ENCODE results near the gene KIAA0513. TPM values are rescaled to one million over a fixed set of nuclear protein-coding genes. Genes with fewer than 3 reads are reported as not detected.

KIAA0513 gene
- total and polyA plus RNA-seq, 2 donors (not counting 3 experiments of a cell fraction or from before 2014, with no cell fraction given): 1.8 to 4.3 TPM

DNA sequence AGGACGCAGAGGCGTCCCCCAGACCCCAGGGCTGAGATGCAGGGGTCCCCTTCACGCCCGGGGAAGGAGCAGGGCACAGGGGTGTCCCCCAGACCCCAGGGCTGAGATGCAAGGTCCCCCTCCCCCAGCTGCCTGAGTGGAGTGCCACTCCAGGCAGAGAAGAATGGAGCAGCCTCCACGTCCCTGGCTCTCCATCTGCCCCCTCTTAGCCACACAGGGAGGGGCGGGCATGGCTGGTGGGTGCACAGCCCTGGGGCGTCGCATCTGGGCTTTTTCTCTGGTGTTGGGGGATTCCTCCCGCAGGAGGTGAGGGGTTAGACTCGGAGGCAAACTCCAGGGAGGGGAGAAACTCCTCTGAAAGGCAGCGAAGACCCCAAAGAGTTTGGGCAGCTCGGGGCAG is 67.2 kb downstream of the KIAA0513 start:
- intact Hi-C loops (cut with micrococcal nuclease): no loop called here
- no peak for DNase-seq (ENCODE audit: low read depth, low spot score)
- Histone ChIP-seq H3K9me1 (replicated peaks; ENCODE audit: control insufficient read depth, extremely low read depth, insufficient read depth, low read length) (no peaks in the 10 kb centered on the region), H3K4me3 (replicated peaks in 1 of 3; ENCODE audit: insufficient read depth in 1 of 3, low read depth in 1 of 3, low read length in 3 of 3) (no peak overlapping the region), H3K4me1 (ENCODE audit: control insufficient read depth, extremely low read depth, insufficient read depth, low read length) (no peaks in the 10 kb centered on the region), H3K9me3 (replicated peaks; ENCODE audit: control insufficient read depth, insufficient read depth, low read length) (no peaks in the 10 kb centered on the region), H3K36me3 (ENCODE audit: control insufficient read depth in 2 of 2, extremely low read depth in 1 of 2, insufficient read depth in 2 of 2, low read length in 2 of 2) (no peaks in the 10 kb centered on the region), H3K9ac (replicated peaks; ENCODE audit: extremely low read depth, insufficient read depth, low read length) (no peak overlapping the region), H2AFZ (ENCODE audit: low read depth, low read length) (no peak overlapping the region), H3K4me2 (ENCODE audit: insufficient read depth, low read length) (no peak overlapping the region), H4K20me1 (replicated peaks; ENCODE audit: control insufficient read depth, extremely low read depth, insufficient read depth, low read length) (no peaks in the 10 kb centered on the region), H3K27ac (ENCODE audit: insufficient read depth, low read depth, low read length) (no peak overlapping the region), H3K79me2 (ENCODE audit: control insufficient read depth, insufficient read depth, low read length) (no peaks in the 10 kb centered on the region), H3K27me3 (ENCODE audit: control insufficient read depth in 2 of 2, insufficient read depth in 2 of 2, low read length in 2 of 2) (peaks cover 0 to 5% of the 10 kb centered on the region in 2 experiments)
- BruUV-seq (replicated peaks): no TSS peak
- CTCF ChIA-PET: interaction anchor here (1.2 to 2.9 kb wide), 2 partner anchors 8 to 18 kb away, joined by 3 to 20 read pairs; partner anchors contain the start of gene CIBAR2
- POLR2A ChIA-PET: no interaction called here
- dilution Hi-C loops (cut with MboI; ENCODE audit: extremely low pct_ligation_motif_present, low sequenced_read_pairs): no loop called here
- TF ChIP-seq MYC (IDR thresholded peaks at IDR 0.05; ENCODE audit: low read depth, low read length) (no peak), POLR2A (IDR thresholded peaks at IDR 0.05; ENCODE audit: low read depth, low read length) (no peak), JUN (IDR thresholded peaks at IDR 0.05; ENCODE audit: borderline replicate concordance, insufficient read depth, insufficient read length, low read depth) (no peak), MAX (IDR thresholded peaks at IDR 0.05; ENCODE audit: insufficient read depth, insufficient read length) (no peak), FOS (IDR thresholded peaks at IDR 0.05; ENCODE audit: borderline replicate concordance, insufficient read depth, low read length) (no peak), EZH2 (IDR thresholded peaks at IDR 0.05; ENCODE audit: borderline replicate concordance, low read depth, low read length, severe bottlenecking) (no peak), GATA2 (IDR thresholded peaks at IDR 0.05; ENCODE audit: insufficient read depth, insufficient read length, low read depth, low read length) (no peak), POLR2AphosphoS5 (IDR thresholded peaks at IDR 0.05; ENCODE audit: insufficient read depth, low read depth, low read length) (no peak)
- TF ChIP-seq, protein P1, sequence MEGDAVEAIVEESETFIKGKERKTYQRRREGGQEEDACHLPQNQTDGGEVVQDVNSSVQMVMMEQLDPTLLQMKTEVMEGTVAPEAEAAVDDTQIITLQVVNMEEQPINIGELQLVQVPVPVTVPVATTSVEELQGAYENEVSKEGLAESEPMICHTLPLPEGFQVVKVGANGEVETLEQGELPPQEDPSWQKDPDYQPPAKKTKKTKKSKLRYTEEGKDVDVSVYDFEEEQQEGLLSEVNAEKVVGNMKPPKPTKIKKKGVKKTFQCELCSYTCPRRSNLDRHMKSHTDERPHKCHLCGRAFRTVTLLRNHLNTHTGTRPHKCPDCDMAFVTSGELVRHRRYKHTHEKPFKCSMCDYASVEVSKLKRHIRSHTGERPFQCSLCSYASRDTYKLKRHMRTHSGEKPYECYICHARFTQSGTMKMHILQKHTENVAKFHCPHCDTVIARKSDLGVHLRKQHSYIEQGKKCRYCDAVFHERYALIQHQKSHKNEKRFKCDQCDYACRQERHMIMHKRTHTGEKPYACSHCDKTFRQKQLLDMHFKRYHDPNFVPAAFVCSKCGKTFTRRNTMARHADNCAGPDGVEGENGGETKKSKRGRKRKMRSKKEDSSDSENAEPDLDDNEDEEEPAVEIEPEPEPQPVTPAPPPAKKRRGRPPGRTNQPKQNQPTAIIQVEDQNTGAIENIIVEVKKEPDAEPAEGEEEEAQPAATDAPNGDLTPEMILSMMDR (IDR thresholded peaks at IDR 0.05; ENCODE audit: extremely low read depth in 1 of 2, insufficient read depth in 1 of 2, low read depth in 1 of 2, low read length in 2 of 2): no peak
- FAIRE-seq: no peak

Measured in endothelial cell of umbilical vein (primary cell).